Panc1 (cell line): ENCODE data around the gene CCDC187. TPM values are rescaled to one million over a fixed set of nuclear protein-coding genes. Genes with fewer than 3 reads are reported as not detected.

Experiments used
- ATAC-seq: fragments of 200-7000 bp; cut with Tn5 transposase; 2 replicates; pipeline ENCODE4 v1.9.1; 2020; ENCODE audit warnings: mild to moderate bottlenecking, moderate library complexity
- Bru-seq: library from RNA; stranded (reverse); fragments of 400-500 nt; gene quantifications from one replicate; lab custom pipeline; 2021; lab: Mats Ljungman, UMichigan
- BruChase-seq, 2 experiments: library from RNA; stranded (reverse); fragments of 400-500 nt; gene quantifications; one replicate each; lab custom pipeline; 2021; lab: Mats Ljungman, UMichigan
- BruUV-seq: library from RNA; stranded (reverse); fragments of 400-500 nt; replicated peaks from 2 replicates; lab custom pipeline; 2021; lab: Mats Ljungman, UMichigan
- CTCF ChIA-PET: fragments of 300-600 bp; sonication (Branson Sonifier 250); formaldehyde crosslinking; loops from one replicate; lab custom pipeline; 2022; ENCODE audit warnings: antibody characterized with exemption; lab: Charles Lee
- POLR2A ChIA-PET: fragments of 300-600 bp; sonication (Branson Sonifier 250); formaldehyde crosslinking; loops from one replicate; lab custom pipeline; 2022; ENCODE audit warnings: antibody characterized with exemption; lab: Charles Lee
- DNase-seq: peaks from one replicate; pipeline ENCODE4 v3.0.0-alpha.2; 2010; ENCODE audit warnings: low read depth, low spot score
- H3K27ac ChIP-seq: 2 replicates; pipeline ENCODE4 v1.5.1; 2011; ENCODE audit warnings: mild to moderate bottlenecking, low read length, inconsistent platforms
- H3K27me3 ChIP-seq: fragments of 200-500 bp; sonication (Bioruptor generic); 2 replicates; pipeline ENCODE4 v1.6.0; 2014; ENCODE audit warnings: low read length, inconsistent platforms; ENCODE audit not compliant: control insufficient read depth, insufficient read depth
- H3K36me3 ChIP-seq: fragments of 200-500 bp; sonication (Bioruptor generic); 2 replicates; pipeline ENCODE4 v1.5.1; 2014; ENCODE audit warnings: inconsistent platforms, mild to moderate bottlenecking, low read length, moderate library complexity; ENCODE audit not compliant: control insufficient read depth, insufficient read depth
- H3K4me1 ChIP-seq: 2 replicates; pipeline ENCODE4 v1.5.1; 2011; ENCODE audit warnings: inconsistent platforms, mild to moderate bottlenecking, low read length, moderate library complexity; ENCODE audit not compliant: control insufficient read depth, insufficient read depth
- H3K4me3 ChIP-seq, 2 experiments: 2 replicates each; pipeline ENCODE4 v1.5.1; 2011 to 2012; ENCODE audit warnings: low read depth in 2 of 2, low read length in 2 of 2, mild to moderate bottlenecking in 2 of 2, inconsistent platforms in 1 of 2, moderate library complexity in 1 of 2
- H3K9me3 ChIP-seq: fragments of 200-500 bp; sonication (Bioruptor generic); 2 replicates; pipeline ENCODE4 v1.5.1; 2014; ENCODE audit warnings: low read depth, mild to moderate bottlenecking, inconsistent platforms, low read length, moderate library complexity; ENCODE audit not compliant: control insufficient read depth, insufficient read depth
- POLR2AphosphoS5 ChIP-seq: IDR thresholded peaks from 2 replicates; pipeline ENCODE4 v1.6.1; 2012; ENCODE audit warnings: mild to moderate bottlenecking, low read depth, low read length, moderate library complexity
- SIN3A ChIP-seq: IDR thresholded peaks from 2 replicates; pipeline ENCODE4 v1.6.1; 2012; ENCODE audit warnings: low read depth, mild to moderate bottlenecking, low read length, moderate library complexity, borderline replicate concordance; ENCODE audit not compliant: insufficient read depth
- TCF7L2 ChIP-seq: IDR thresholded peaks from 2 replicates; pipeline ENCODE4 v1.6.1; 2011; ENCODE audit warnings: mild to moderate bottlenecking, low read depth, low read length, inconsistent platforms
- in situ Hi-C: cut with HindIII; loops from 2 replicates; pipeline ENCODE4 v1.10.0; 2016; ENCODE audit warnings: low sequenced_read_pairs, low pct_unique_long_range_greater_than_20kb
- intact Hi-C: fragments of 100-400 bp; cut with micrococcal nuclease; formaldehyde crosslinking; loops from one replicate; pipeline ENCODE4 v1.10.0; 2022; ENCODE audit not compliant: unreplicated experiment
- long read RNA-seq: library from polyadenylated mRNA; unstranded; transcript quantifications from one replicate; pipeline ENCODE4 v2.0.0, GENCODE V29; 2021; ENCODE audit not compliant: unreplicated experiment
- polyA plus RNA-seq: library from polyadenylated mRNA; unstranded; fragments of >200 nt; gene quantifications from one replicate; pipeline ENCODE4 v1.2.1, GENCODE V29; 2012; ENCODE audit warnings: missing spikeins; ENCODE audit not compliant: insufficient read length
- total RNA-seq: library from RNA; stranded (reverse); gene quantifications from one replicate; pipeline ENCODE4 v1.2.1, GENCODE V29; 2021; ENCODE audit not compliant: unreplicated experiment
- TF ChIP-seq, protein P1 (sequence below), 2 experiments: IDR thresholded peaks; 2 replicates each; pipeline ENCODE4 v1.6.1; 2011 to 2012; ENCODE audit warnings: low read depth in 2 of 2, control low read depth in 1 of 2, low read length in 1 of 2, mild to moderate bottlenecking in 1 of 2, moderate library complexity in 1 of 2; ENCODE audit not compliant: insufficient read depth in 1 of 2
- TF ChIP-seq, protein P2 (sequence below): fragments of 450-650 bp; IDR thresholded peaks from 2 replicates; pipeline ENCODE4 v1.5.1; 2017; ENCODE audit warnings: mild to moderate bottlenecking

The CCDC187 gene
- total RNA-seq = not detected
- not detected for polyA plus RNA-seq
- percentile 2 among the genes with signal in this experiment for Bru-seq, nascent RNA
- percentile 2 among the genes with signal in this experiment for BruChase-seq, experiment 1, labeled RNA remaining after a 2-hour chase
- BruChase-seq, experiment 2, labeled RNA remaining after a 6-hour chase = percentile 4 among the genes with signal in this experiment
- long read RNA-seq = 0 reads

DNA sequence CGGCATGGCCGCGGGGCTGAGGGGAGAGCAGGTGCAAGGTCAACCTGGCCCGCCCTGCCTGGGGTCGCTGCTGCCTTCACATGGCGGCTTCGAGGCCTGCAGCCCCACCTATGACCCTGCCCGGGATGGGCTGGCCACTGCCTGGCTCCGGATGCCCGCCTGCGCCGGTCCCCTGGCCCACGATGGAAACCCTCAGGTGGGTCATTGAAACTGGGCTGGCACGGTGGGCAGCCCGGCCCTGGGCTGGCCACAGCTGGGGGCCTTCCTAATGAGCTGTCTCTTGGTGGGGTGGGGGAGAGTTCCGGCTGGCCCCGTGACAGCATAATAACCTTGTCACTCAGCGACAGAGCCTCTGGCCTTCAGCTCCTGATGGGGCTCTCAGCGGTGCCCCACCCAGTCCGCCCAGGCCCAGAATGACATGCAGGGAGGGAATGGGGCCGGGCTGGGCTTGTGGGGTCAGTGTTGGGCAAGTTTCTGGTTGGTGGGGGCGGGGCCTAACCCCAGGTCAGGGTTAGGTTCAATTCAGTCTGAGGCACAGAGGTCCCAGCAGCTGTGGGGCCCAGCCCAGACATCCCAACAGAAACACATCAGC is at the start of gene CCDC187:
Gene CCDC187, minus strand, starts transcription at position 270 of the 592 bp plus-strand sequence. Its CDS starts 264 bp downstream, at position 6.
- no peak within 1 kb of the TSS for H3K27ac ChIP-seq
- no peaks in the 10 kb centered on the region for H3K9me3 ChIP-seq
- ChIA-PET CTCF (no interaction called here), POLR2A (no interaction called here)
- in situ Hi-C loops = no loop called here
- ATAC-seq = no peak
- H3K27me3 ChIP-seq = no peaks in the 10 kb centered on the region
- intact Hi-C loops = no loop called here
- TF ChIP-seq POLR2AphosphoS5 (no peak), SIN3A (no peak), TCF7L2 (no peak)
- TF ChIP-seq, protein P1, sequence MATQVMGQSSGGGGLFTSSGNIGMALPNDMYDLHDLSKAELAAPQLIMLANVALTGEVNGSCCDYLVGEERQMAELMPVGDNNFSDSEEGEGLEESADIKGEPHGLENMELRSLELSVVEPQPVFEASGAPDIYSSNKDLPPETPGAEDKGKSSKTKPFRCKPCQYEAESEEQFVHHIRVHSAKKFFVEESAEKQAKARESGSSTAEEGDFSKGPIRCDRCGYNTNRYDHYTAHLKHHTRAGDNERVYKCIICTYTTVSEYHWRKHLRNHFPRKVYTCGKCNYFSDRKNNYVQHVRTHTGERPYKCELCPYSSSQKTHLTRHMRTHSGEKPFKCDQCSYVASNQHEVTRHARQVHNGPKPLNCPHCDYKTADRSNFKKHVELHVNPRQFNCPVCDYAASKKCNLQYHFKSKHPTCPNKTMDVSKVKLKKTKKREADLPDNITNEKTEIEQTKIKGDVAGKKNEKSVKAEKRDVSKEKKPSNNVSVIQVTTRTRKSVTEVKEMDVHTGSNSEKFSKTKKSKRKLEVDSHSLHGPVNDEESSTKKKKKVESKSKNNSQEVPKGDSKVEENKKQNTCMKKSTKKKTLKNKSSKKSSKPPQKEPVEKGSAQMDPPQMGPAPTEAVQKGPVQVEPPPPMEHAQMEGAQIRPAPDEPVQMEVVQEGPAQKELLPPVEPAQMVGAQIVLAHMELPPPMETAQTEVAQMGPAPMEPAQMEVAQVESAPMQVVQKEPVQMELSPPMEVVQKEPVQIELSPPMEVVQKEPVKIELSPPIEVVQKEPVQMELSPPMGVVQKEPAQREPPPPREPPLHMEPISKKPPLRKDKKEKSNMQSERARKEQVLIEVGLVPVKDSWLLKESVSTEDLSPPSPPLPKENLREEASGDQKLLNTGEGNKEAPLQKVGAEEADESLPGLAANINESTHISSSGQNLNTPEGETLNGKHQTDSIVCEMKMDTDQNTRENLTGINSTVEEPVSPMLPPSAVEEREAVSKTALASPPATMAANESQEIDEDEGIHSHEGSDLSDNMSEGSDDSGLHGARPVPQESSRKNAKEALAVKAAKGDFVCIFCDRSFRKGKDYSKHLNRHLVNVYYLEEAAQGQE (IDR thresholded peaks at IDR 0.05; ENCODE audit: insufficient read depth in 1 of 2, low read depth in 2 of 2, low read length in 1 of 2) = no peak
- TF ChIP-seq, protein P2, sequence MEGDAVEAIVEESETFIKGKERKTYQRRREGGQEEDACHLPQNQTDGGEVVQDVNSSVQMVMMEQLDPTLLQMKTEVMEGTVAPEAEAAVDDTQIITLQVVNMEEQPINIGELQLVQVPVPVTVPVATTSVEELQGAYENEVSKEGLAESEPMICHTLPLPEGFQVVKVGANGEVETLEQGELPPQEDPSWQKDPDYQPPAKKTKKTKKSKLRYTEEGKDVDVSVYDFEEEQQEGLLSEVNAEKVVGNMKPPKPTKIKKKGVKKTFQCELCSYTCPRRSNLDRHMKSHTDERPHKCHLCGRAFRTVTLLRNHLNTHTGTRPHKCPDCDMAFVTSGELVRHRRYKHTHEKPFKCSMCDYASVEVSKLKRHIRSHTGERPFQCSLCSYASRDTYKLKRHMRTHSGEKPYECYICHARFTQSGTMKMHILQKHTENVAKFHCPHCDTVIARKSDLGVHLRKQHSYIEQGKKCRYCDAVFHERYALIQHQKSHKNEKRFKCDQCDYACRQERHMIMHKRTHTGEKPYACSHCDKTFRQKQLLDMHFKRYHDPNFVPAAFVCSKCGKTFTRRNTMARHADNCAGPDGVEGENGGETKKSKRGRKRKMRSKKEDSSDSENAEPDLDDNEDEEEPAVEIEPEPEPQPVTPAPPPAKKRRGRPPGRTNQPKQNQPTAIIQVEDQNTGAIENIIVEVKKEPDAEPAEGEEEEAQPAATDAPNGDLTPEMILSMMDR = no peak
- BruUV-seq = no TSS peak
- no peaks in the 10 kb centered on the region for H3K4me1 ChIP-seq
- H3K36me3 ChIP-seq = no peaks in the 10 kb centered on the region
- no peak within 1 kb of the TSS for H3K4me3 ChIP-seq
- DNase-seq = no peak

DNA sequence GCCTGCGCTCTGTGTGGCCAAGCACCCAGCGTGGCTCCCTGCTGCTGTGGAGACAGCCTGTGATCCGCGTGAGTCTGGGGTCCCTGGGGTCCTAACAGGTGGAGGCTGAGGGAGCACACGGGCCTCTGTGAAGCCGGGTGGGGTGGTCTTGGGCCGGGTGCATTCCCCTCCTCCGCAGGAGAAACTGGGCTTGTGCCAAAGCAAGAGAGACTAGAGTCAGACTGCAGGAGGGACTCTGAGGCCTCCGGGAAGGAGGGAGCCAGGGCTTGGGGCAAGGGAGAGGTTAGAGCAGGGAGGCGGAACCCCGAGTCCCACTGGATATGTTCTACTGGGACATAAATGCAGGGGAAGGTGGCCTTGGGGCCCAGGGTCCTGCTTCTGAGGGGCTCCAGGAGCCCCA is 49.2 kb upstream of the CCDC187 start:
- Histone ChIP-seq H3K9me3 (no peaks in the 10 kb centered on the region), H3K4me1 (peaks cover 19% of the 10 kb centered on the region), H3K27ac (no peak overlapping the region), H3K27me3 (no peaks in the 10 kb centered on the region), H3K36me3 (no peaks in the 10 kb centered on the region), H3K4me3 (no peak overlapping the region)
- no peak for TF ChIP-seq TCF7L2
- TF ChIP-seq, protein P2 = no peak
- TF ChIP-seq POLR2AphosphoS5 = no peak
- no peak for TF ChIP-seq SIN3A
- TF ChIP-seq, protein P1 (IDR thresholded peaks at IDR 0.05; ENCODE audit: insufficient read depth in 1 of 2, low read depth in 2 of 2, low read length in 1 of 2) = no peak
- ATAC-seq = no peak
- in situ Hi-C loops (no loop called here), intact Hi-C loops (no loop called here)
- ChIA-PET POLR2A (no interaction called here), CTCF (no interaction called here)
- BruUV-seq = no TSS peak
- DNase-seq = no peak
